ENCODE results near the gene HSF4. TPM values are rescaled to one million over a fixed set of nuclear protein-coding genes. Genes with fewer than 3 reads are reported as not detected.

The HSF4 gene
- total RNA-seq, 4 donors from 2014 or later = 3.7 to 59.5 (median 19.6) TPM

DNA sequence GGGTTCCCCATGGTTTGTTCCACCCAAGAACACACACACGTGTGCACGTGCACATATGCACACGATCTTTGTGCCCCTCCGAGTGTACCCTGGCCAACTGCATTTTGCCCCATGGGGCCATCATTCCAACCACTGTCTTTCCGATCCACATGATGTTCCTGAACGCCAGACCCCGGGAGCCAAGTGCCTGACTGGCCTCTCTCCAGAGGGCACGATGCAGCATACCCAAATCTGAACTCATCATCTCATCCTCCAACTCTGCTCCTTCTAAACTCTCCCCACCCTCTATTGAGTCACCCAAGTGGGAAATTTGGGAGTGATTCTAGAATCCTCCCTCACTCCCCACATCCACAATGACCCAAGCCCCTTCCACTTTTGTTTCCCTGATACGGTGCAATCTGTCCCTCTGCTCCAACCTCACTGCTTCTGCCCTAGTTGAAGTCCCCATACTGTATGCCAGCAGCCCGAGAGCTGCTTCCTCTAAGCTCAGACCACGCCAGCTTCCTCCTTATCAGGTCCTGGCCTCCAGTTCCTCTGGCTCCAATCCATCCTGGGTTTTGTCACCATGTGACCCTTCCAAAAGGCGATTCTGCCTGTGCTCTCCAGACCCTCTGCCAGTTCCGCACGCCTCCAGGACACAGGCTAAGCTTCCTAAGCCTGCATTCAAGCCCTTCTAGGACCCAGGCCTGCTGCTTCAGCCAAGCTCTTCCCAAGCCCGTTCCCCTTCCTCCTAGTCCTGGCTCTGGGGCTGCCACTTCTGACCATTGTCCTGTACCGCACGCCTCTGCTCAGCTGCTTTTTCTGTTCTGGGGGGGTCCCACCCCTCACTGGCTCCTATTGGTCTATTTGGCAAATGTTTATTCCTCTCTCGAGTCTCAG lies 52.3 kb downstream of the HSF4 start:
- TF ChIP-seq CTCF (IDR thresholded peaks at IDR 0.05) (no peak), POLR2A (IDR thresholded peaks at IDR 0.05) (no peak)
- no peaks in the 10 kb centered on the region for H3K9me3 ChIP-seq
- intact Hi-C loops (cut with DNase I) = no loop called here
- 63 to 70% methylated on average over 18 of the region's 18 CpGs for WGBS, 2 donors
- H3K27ac ChIP-seq = peak overlapping the region in 3 of 4 donors; percentile 22 to 48 (median 39)
- H3K27me3 ChIP-seq = no peaks in the 10 kb centered on the region
- no peak for DNase-seq
- no peak overlapping the region for H3K4me3 ChIP-seq
- H3K36me3 ChIP-seq = no peaks in the 10 kb centered on the region
- H3K4me1 ChIP-seq = peaks cover 0 to 19% (median 6%) of the 10 kb centered on the region in 3 donors

Small RNA genes lying within 50 kb of the gene (small RNA-seq; reads per million reads assigned to genes)
- gene MIR328 = 2.4 to 9.9 (median 6.6) reads per million in 4 donors

Other genes starting within 250 kb of the HSF4 start
- 1 to 10 TPM; 1.9 to 6.3 (median 4.1) TPM for gene CDH16, start 245.9 kb upstream of the HSF4 start, total RNA-seq
- gene RRAD, start 239.2 kb upstream of the HSF4 start, total RNA-seq = 100 to 1,000 TPM in 2 of 4 donors, 10 to 100 TPM in 2; 68.7 to 208 (median 129) TPM
- gene CIAO2B, start 230.3 kb upstream of the HSF4 start, total RNA-seq = 100 to 1,000 TPM; 112 to 153 (median 126) TPM
- gene CES2, start 229.2 kb upstream of the HSF4 start, total RNA-seq = 100 to 1,000 TPM; 120 to 250 (median 170) TPM
- gene CES3, start 203.5 kb upstream of the HSF4 start, total RNA-seq = 1 to 10 TPM; 1.5 to 7.1 (median 3.6) TPM
- 1 to 10 TPM; 4.8 to 9.6 (median 6.4) TPM for gene CES4A, start 176.2 kb upstream of the HSF4 start, total RNA-seq
- 10 to 100 TPM; 26.0 to 59.3 (median 41.9) TPM for gene CBFB, start 135.6 kb upstream of the HSF4 start, total RNA-seq
- gene PHAF1, start 54.8 kb upstream of the HSF4 start, total RNA-seq = 10 to 100 TPM; 14.2 to 22.5 (median 19.3) TPM
- gene B3GNT9, start 13.7 kb upstream of the HSF4 start, total RNA-seq = 10 to 100 TPM in 2 of 4 donors, 1 to 10 TPM in 2; 4.1 to 13.1 (median 8.4) TPM
- 10 to 100 TPM; 27.7 to 39.8 (median 35.5) TPM for gene TRADD, start 4.8 kb upstream of the HSF4 start, total RNA-seq
- gene FBXL8, start 4.8 kb upstream of the HSF4 start, total RNA-seq = 10 to 100 TPM in 3 of 4 donors, 1 to 10 TPM in 1; 10.0 to 34.5 (median 19.9) TPM
- gene NOL3, start 5.8 kb downstream of the HSF4 start, total RNA-seq = 10 to 100 TPM; 25.1 to 56.1 (median 36.7) TPM
- 10 to 100 TPM in 3 of 4 donors, 1 to 10 TPM in 1; 8.8 to 18.8 (median 13.4) TPM for gene MATCAP1, start 19.2 kb downstream of the HSF4 start, total RNA-seq
- 1 to 10 TPM; 1.1 to 2.3 (median 1.4) TPM for gene EXOC3L1, start 25.4 kb downstream of the HSF4 start, total RNA-seq
- 10 to 100 TPM; 66.1 to 96.9 (median 81.9) TPM for gene E2F4, start 27.4 kb downstream of the HSF4 start, total RNA-seq
- 10 to 100 TPM; 30.1 to 35.9 (median 32.9) TPM for gene ELMO3, start 34.4 kb downstream of the HSF4 start, total RNA-seq
- gene TMEM208, start 62.4 kb downstream of the HSF4 start, total RNA-seq = 10 to 100 TPM; 24.4 to 36.0 (median 31.7) TPM
- gene FHOD1, start 82.7 kb downstream of the HSF4 start, total RNA-seq = 1 to 10 TPM; 1.9 to 7.4 (median 5.3) TPM
- under 1 TPM in 1 of 4 donors, not detected in 3; 0.19 TPM for gene SLC9A5, start 84.2 kb downstream of the HSF4 start, total RNA-seq
- 10 to 100 TPM in 1 of 4 donors, 1 to 10 TPM in 3; 5.0 to 11.4 (median 7.5) TPM for gene PLEKHG4, start 114.8 kb downstream of the HSF4 start, total RNA-seq
- under 1 TPM in 1 of 4 donors, not detected in 3; 0.09 TPM for gene KCTD19, start 162.0 kb downstream of the HSF4 start, total RNA-seq
- gene LRRC36, start 162.1 kb downstream of the HSF4 start, total RNA-seq = not detected
- 10 to 100 TPM in 2 of 4 donors, 1 to 10 TPM in 2; 3.0 to 26.2 (median 8.2) TPM for gene TPPP3, start 228.8 kb downstream of the HSF4 start, total RNA-seq

All from esophagus squamous epithelium (tissue), 5 donors.